Activated CD8-positive, alpha-beta memory T cell treated with anti-CD3 and anti-CD28 coated beads, Interleukin-2, amount 50 U/mL, for 1 hour (primary cell): ENCODE measurements around the gene GAL3ST2.
"Not testable (repeated sequence)": the region's sequence is repeated elsewhere in the genome, so short reads cannot be mapped to it uniquely, and the experiment has no call there.

Source experiments
- DNase-seq: peaks from one replicate; pipeline ENCODE4 v3.0.0-alpha.2; 2020; ENCODE audit errors: extremely low read depth

The GAL3ST2 gene

GRCh38 chr2:241768850-241769249 is 7.8 kb upstream of the GAL3ST2 start:
- no peak for DNase-seq

- no peak for DNase-seq
These were observed 6.8 kb upstream of the GAL3ST2 start for GRCh38 chr2:241769819-241770184.

GRCh38 chr2:241770185-241770935 is 6.3 kb upstream of the GAL3ST2 start:
- DNase-seq, result no peak

- DNase-seq, result no peak
These were observed 5.7 kb upstream of the GAL3ST2 start for GRCh38 chr2:241770936-241771285.

GRCh38 chr2:241771286-241772062 is 5.1 kb upstream of the GAL3ST2 start:
- DNase-seq, result no peak

GRCh38 chr2:241772063-241772499 is 4.5 kb upstream of the GAL3ST2 start:
- DNase-seq, result no peak

DNA sequence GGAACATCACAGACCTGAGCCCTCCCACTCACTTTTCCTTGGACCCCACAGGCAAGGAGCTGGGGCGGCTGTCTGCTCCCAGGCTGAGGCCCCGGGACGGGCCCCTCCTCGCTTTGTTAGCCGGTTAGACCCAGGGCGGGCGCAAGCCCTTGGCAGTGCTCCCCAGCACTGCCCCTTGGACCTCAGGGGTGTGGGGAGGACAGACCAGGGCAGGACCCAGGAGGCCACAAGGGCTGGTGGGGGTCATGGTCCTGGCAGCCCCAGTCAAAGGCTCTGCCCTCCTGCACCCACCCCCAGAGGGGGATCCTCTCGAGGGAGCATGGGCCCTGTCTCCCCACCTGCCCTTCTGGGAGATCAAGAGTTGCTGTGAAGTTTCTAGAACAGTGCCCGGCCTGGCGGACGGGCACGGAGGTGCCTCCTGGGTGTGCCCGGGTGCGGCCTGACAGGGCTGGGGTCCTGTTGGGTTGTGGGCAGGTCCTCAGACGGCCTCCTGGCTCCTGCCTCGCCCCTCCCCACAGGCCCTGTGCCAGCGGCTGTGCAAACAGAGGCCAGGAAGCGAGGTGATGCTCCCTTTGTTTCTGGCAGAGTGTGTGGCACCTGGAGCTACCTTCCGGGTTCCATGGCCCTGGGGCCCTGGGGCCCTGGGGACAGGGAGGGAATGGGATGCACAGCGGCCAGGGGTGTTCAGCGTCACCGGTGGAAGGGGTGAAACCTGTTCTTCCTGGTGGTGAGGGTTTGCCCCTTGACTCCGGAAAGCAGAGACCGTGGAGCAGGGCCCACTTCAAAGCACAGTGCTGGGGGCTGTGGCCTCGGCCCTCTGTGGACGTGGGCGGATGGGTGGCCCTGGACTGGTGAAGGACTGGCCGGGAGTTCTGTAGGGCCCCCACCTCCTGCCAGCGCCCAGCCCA is 2.9 kb upstream of the GAL3ST2 start:
- DNase-seq, result no peak

DNA sequence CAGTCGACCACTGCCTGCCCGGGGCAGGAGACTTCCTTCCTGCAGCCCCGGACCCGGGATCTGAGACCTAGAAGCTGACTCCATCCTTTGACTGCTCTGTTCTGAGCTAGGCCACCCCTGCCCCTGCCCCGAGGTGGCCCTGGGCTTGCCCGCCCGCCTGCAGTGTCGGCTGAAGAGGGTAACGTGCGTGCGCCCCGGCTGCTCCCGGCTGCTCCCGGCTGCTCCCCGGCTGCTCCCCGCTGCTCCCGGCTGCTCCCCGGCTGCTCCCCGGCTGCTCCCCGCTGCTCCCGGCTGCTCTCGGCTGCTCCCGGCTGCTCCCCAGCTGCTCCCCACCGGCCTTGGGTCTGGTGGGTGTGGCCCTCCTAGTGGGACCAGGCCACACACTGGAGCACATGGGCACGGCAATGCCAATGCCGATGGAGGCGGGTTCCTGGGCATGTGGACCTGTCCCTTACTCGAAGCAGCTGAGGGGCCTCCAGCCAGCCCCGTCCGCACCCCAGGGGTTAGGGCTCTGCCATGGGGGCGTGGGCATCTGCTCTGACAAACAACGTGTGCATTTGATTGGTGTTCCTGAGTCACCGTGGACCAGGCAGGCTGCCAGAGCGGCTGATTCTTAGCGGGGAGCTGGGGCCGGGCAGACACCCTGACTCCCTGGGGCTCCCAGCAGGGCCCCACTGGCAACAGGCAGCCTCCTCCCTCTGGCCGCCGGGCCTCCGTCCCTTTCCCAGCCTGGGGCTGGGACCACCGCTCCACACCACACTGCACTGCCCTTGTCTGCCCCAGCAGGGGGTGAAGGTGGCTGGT is 2.0 kb upstream of the GAL3ST2 start:
- DNase-seq, result no peak

DNA sequence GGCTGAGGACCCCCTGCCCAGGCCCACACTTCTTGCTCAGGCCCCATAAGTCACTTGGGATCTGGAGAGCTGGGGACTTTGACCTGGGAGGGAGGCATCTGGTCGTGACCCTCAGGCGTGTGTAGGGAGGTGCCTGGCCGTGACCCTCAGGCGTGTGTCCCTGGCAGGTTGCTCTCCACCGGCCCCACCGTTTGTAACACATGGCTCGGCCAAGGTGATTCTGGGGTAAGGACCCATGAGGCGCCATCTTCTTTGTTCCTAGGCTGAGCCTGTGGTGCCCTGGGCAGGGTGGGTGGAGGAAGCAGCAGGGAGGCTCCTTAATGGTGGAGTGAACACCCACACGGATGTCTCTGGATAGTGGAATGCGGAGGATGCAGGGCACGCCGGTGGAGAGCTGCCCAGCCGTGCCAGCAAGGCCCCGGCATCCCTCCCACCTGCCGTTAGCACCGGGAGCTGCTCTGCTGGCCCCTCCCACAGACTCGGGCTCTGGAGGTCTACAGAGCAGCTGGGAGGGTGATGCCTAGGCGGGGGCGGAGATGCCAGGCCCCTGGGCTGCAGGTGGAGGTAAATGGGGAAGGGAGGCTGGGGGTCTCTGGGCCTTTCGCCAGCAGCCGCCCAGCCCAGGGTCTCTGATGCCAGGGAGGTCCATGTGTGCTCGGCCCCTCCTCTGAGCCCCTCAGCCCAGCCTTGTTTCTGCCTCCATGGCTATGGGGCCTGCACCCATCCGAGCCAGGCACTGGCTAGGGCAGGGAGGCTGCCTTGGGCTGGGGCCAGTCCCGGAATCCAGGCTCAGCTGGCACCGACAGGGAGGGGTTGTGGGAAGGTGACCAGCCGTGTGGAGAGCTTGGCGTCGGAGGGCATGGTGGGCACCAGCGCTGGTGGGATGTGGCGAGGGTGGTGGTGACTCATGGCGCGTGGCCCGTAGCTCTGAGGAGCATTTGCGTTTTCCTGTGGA is 1.1 kb upstream of the GAL3ST2 start:
- no peak for DNase-seq

- no peak for DNase-seq
These were observed 606 bp downstream of the GAL3ST2 start for GRCh38 chr2:241777170-241777685.

- DNase-seq, result no peak
These were observed 1.3 kb downstream of the GAL3ST2 start for GRCh38 chr2:241777686-241778627.

GRCh38 chr2:241780939-241781569 is 4.4 kb downstream of the GAL3ST2 start:
- no peak for DNase-seq

GRCh38 chr2:241782053-241782452 is 5.4 kb downstream of the GAL3ST2 start:
- not testable (repeated sequence) for DNase-seq

GRCh38 chr2:241788135-241788534 is 11.5 kb downstream of the GAL3ST2 start:
- no peak for DNase-seq

- no peak for DNase-seq
These were observed 11.9 kb downstream of the GAL3ST2 start for GRCh38 chr2:241788572-241788971.

GRCh38 chr2:241791385-241791784 is 14.8 kb downstream of the GAL3ST2 start:
- not testable (repeated sequence) for DNase-seq

- no peak for DNase-seq
These were observed 16.8 kb downstream of the GAL3ST2 start for GRCh38 chr2:241793385-241793784.

DNA sequence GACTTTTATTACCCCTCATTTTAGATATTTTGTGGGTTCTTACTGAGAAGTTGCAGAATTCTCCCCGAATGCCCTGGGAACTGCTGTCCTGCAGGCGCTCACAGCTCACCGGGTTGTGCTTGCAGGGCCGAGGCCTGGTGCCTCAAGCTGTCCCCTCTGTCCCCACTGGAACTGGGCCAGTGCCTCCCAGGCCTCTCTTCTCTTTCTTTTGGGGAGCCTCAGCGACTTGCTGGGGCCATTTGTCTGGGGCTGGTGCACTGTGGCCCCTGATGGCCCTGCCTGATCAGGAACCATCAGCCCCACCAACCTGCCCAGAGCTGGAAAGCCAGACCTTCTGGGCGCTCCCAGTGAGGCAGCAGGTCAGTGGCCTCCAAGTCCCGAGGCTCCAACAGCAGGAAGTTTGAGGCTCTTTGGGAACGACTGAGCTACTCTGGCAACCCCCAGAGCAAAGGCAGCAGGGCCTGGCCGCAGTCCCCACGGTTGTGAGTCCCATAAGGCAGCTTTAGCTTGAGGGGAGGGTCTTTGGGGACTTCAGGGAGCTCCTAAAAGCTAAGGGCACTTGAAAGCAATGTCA is 17.7 kb downstream of the GAL3ST2 start:
- no peak for DNase-seq
